Dendritic cell treated with granulocyte-macrophage colony-stimulating factor and Interleukin-4, amounts not matched to agents 40 ng/mL and 50 ng/mL, for 4 days (primary cell): ENCODE results near the gene CRHR1.
"Not testable (repeated sequence)": the region's sequence is repeated elsewhere in the genome, so short reads cannot be mapped to it uniquely, and the experiment has no call there.

ENCODE experiments used
- H3K27ac Mint-ChIP-seq: one replicate; pipeline ENCODE4 v1.8.0; 2022; ENCODE audit warnings: mild to moderate bottlenecking, mixed read lengths
- H3K27me3 Mint-ChIP-seq: one replicate; pipeline ENCODE4 v1.8.0; 2022; ENCODE audit warnings: mild to moderate bottlenecking, mixed read lengths
- H3K36me3 Mint-ChIP-seq: one replicate; pipeline ENCODE4 v1.8.0; 2022; ENCODE audit warnings: low read depth, mixed read lengths
- H3K4me1 Mint-ChIP-seq: one replicate; pipeline ENCODE4 v1.8.0; 2022; ENCODE audit warnings: low read depth, mixed read lengths
- H3K4me3 Mint-ChIP-seq: one replicate; pipeline ENCODE4 v1.8.0; 2022; ENCODE audit warnings: mild to moderate bottlenecking, moderate library complexity, mixed read lengths
- H3K9me3 Mint-ChIP-seq: one replicate; pipeline ENCODE4 v1.8.0; 2022; ENCODE audit warnings: mixed read lengths
- intact Hi-C: fragments of 100-400 bp; cut with micrococcal nuclease; formaldehyde crosslinking; loops from one replicate; pipeline ENCODE4 v1.15.0; 2022

CRHR1 gene

DNA sequence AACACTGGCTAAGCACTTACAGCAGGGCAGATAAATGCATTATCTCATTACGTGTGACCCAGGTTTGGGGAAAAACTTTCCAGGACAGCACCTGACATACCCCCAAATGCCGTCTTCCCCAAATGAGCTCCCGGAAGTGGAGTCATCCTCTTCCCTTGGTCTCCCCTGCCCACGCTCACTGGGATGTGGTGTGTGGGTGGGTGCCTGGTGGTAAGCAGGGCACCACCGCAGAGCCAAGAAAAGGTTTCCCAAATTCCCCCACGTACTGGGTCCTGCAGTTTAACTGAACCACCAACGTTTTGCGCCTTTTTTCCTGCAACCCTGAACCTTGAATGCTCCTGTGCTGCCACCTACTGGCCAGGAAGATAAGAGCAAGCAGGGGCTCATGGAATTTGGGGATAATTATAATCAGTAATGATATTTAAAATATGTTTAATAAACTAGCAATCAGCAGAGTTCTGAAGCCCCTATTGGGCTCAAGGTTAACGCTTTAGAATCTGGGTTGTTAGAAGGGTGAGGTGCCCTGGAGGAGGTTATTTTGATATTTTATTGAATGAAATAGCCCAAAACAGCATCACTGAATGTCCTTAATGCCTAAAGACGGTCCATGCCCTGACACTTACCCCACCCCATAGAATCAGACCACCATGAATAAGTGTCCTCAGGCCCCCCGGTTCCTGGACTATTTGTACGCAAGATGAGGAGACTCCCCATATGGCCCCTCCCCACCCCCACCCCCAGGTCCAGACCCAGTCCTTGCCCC is 68.6 kb downstream of the CRHR1 start:
- Mint-ChIP-seq H3K4me3 (no peak overlapping the region), H3K36me3 (no peaks in the 10 kb centered on the region), H3K27ac (no peak overlapping the region), H3K4me1 (no peaks in the 10 kb centered on the region), H3K9me3 (no peaks in the 10 kb centered on the region), H3K27me3 (peaks cover 26% of the 10 kb centered on the region)
- intact Hi-C loops = loop anchor here (5.0 kb wide), 1 partner anchor 210 kb away; no protein-coding TSS in a partner anchor

GRCh38 chr17:45854209-45854608 is 70.1 kb downstream of the CRHR1 start:
- Mint-ChIP-seq H3K9me3 (no peaks in the 10 kb centered on the region), H3K4me3 (no peak overlapping the region), H3K27ac (no peak overlapping the region), H3K27me3 (peaks cover 29% of the 10 kb centered on the region), H3K36me3 (no peaks in the 10 kb centered on the region), H3K4me1 (no peaks in the 10 kb centered on the region)
- intact Hi-C loops = loop anchor here (5.0 kb wide), 1 partner anchor 212 kb away; no protein-coding TSS in a partner anchor

- Mint-ChIP-seq H3K4me1 (no peaks in the 10 kb centered on the region), H3K36me3 (no peaks in the 10 kb centered on the region), H3K4me3 (no peak overlapping the region), H3K27me3 (peaks cover 28% of the 10 kb centered on the region), H3K9me3 (no peaks in the 10 kb centered on the region), H3K27ac (no peak overlapping the region)
- intact Hi-C loops = no loop called here
These were observed 71.7 kb downstream of the CRHR1 start for GRCh38 chr17:45855691-45856336.

- H3K27me3 Mint-ChIP-seq = peaks cover 16% of the 10 kb centered on the region
- H3K4me1 Mint-ChIP-seq = no peaks in the 10 kb centered on the region
- no peaks in the 10 kb centered on the region for H3K36me3 Mint-ChIP-seq
- intact Hi-C loops = no loop called here
- no peak overlapping the region for H3K4me3 Mint-ChIP-seq
- no peak overlapping the region for H3K27ac Mint-ChIP-seq
- H3K9me3 Mint-ChIP-seq = no peaks in the 10 kb centered on the region
These were observed 74.0 kb downstream of the CRHR1 start for GRCh38 chr17:45857977-45858708.

DNA sequence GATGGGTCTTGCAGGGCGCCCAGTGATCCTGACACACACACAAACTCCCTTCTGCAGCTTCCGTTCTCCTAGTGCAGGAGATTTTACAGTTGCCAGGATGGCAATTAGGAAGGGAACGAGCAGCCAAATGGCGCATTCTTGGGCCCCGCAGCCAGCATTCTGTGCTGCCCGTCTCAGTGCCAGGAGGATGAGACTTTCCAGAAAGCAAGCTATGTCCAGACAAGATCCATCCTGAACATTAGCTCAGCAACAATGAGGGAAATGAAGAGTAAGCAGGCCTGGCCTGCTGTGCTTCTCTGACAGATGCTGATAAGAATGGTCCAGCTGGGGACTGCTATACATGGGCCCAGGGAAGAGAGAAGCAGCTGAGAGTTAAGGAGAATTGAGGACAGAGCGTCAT is 77.0 kb downstream of the CRHR1 start:
- Mint-ChIP-seq H3K4me3 (no peak overlapping the region), H3K27me3 (peaks cover 22% of the 10 kb centered on the region), H3K27ac (no peak overlapping the region), H3K9me3 (no peaks in the 10 kb centered on the region), H3K36me3 (no peaks in the 10 kb centered on the region), H3K4me1 (no peaks in the 10 kb centered on the region)
- intact Hi-C loops = no loop called here

DNA sequence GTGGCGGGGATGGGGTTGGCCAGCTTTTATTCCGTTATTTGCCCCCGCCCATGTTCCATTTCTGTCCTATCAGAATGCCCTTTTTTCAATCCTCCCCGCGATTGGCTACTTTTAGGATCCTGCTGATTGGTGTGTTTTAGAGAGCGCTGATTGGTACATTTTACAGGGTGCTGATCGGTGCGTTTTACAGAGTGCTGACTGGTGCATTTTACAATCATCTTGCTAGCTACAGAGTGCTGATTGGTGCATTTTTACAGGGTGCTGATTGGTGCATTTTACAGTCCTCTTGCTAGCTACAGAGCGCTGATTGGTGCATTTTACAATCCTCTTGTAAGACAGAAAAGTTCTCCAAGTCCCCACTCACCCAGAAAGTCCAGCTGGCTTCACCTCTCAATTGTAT is 78.0 kb downstream of the CRHR1 start:
- H3K27me3 Mint-ChIP-seq = peaks cover 22% of the 10 kb centered on the region
- H3K4me3 Mint-ChIP-seq, H3K9me3 Mint-ChIP-seq, intact Hi-C loops, H3K4me1 Mint-ChIP-seq, H3K36me3 Mint-ChIP-seq, H3K27ac Mint-ChIP-seq: not testable (repeated sequence)

DNA sequence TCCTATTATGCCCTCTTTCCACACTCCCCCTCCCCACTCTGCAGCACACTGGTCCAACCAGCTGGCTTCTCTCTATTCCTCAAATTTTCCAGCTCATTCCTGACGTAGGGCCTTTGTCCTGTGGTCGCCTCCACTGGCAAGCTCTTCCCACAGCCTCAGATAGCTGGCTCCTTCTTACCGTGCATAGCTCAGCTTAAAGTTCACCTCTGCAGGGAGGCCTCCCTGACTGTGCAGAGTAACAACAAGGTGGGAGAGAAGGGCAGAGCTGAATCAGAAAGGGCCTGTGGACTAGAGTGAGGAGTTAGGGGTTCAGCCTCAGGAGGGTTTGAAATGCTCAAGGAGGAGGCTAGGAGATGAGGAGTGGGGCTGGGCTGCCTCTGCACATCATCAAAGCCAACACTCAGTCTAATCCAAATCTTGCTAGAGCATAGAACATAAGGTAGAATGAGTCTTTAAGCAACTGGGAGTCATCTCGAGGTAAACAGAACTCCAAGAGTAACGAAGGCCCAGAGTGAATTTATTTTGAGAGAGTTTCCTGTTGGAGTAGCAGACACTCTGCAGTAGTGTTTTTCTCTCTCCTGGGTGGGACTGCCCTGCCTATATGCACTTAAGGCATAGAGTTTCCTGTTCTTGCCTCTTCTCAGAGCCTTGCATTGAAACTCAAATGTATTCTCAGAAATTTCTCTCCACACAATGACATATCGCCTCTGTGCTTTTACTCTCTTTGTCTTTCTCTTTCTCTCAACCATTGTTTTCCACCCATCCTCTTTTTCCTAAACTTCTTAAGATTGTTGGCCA is 79.9 kb downstream of the CRHR1 start:
- Mint-ChIP-seq H3K4me1 (peaks cover 6% of the 10 kb centered on the region), H3K27ac (no peak overlapping the region), H3K4me3 (no peak overlapping the region), H3K27me3 (peaks cover 19% of the 10 kb centered on the region), H3K9me3 (no peaks in the 10 kb centered on the region), H3K36me3 (no peaks in the 10 kb centered on the region)
- intact Hi-C loops = no loop called here

- Mint-ChIP-seq H3K36me3 (no peaks in the 10 kb centered on the region), H3K4me1 (peaks cover 6% of the 10 kb centered on the region), H3K4me3 (no peak overlapping the region), H3K27me3 (peaks cover 21% of the 10 kb centered on the region), H3K9me3 (no peaks in the 10 kb centered on the region), H3K27ac (no peak overlapping the region)
- intact Hi-C loops = no loop called here
These were observed 83.1 kb downstream of the CRHR1 start for GRCh38 chr17:45867171-45867570.

DNA sequence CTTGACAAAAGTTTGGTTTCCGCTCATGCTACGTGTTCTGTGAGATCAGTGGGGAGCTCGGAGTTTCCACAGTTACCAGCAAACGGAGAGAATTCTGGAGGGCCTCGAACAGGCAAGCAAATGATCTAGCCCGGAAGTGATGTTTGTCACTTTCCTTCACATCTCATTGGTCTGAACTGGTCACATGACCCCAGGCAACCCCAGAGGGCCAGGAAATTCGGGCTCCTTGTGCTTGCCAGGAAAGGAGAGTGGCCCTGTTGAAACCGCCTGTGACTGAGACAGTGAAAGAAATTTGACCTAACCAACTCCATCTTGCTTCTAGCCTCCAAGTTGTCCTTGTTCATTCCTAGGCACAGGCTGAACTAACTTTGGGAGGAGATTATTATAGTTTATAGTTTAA is 83.6 kb downstream of the CRHR1 start:
- intact Hi-C loops = no loop called here
- H3K9me3 Mint-ChIP-seq = no peaks in the 10 kb centered on the region
- no peaks in the 10 kb centered on the region for H3K36me3 Mint-ChIP-seq
- H3K4me1 Mint-ChIP-seq = peaks cover 6% of the 10 kb centered on the region
- H3K27ac Mint-ChIP-seq = no peak overlapping the region
- H3K27me3 Mint-ChIP-seq = peaks cover 22% of the 10 kb centered on the region
- H3K4me3 Mint-ChIP-seq = no peak overlapping the region

DNA sequence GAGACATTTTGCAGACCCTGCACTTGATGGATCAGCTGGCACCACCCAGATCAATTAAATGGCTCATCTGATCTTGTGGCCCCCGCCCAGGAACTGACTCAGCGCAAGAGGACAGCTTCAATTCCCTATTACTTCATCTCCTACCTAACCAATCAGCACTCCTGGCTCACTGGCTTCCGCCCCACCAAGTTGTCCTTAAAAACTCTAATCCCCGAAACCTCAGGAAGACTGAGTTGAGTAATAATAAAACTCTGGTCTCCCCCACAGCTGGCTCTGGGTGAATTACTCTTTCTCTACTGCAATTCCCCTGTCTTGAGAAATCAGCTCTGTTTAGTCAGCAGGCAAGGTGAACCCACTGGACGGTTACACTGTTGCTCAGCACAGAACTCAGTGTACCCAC is 84.2 kb downstream of the CRHR1 start:
- Mint-ChIP-seq H3K9me3 (no peaks in the 10 kb centered on the region), H3K4me1 (peaks cover 6% of the 10 kb centered on the region), H3K27ac (no peak overlapping the region), H3K36me3 (no peaks in the 10 kb centered on the region), H3K4me3 (no peak overlapping the region), H3K27me3 (peaks cover 27% of the 10 kb centered on the region)
- intact Hi-C loops = no loop called here

DNA sequence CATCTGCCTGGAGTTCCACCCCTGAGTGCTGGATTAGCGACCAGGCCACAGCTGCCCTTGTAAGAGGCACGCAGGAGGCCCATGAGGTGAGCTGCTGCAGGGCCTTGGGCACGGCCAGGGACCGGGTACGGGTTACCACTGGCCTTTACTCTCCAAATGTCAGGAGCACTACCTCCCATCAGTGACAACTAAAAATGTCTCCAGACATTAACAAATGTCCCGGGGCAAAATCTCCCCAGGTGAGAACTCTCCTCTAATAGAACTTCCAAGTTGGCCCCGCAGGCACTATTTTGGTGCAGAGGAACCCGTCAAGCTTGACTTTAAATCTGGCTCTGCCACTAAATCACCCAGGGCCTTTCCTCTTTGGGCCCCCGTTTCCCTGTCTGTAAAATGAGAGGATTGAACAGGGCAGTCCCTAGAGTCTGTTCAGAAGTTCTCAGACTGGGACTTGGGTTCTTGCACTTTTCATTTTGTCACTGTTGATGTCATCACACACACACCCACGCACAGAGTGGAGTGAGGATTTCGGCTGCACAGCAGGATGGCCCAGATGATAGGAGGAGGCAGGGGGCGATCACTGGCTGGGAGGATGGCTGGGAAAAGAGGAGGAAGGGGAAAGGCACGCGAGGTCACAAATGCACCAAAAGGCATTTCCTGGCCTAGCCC is 85.7 kb downstream of the CRHR1 start:
- Mint-ChIP-seq H3K27me3 (peaks cover 22% of the 10 kb centered on the region), H3K4me1 (peaks cover 6% of the 10 kb centered on the region), H3K36me3 (no peaks in the 10 kb centered on the region), H3K4me3 (no peak overlapping the region), H3K27ac (no peak overlapping the region), H3K9me3 (no peaks in the 10 kb centered on the region)
- intact Hi-C loops = no loop called here

- Mint-ChIP-seq H3K9me3 (no peaks in the 10 kb centered on the region), H3K27ac (no peak overlapping the region), H3K4me1 (peaks cover 6% of the 10 kb centered on the region), H3K4me3 (no peak overlapping the region), H3K36me3 (no peaks in the 10 kb centered on the region), H3K27me3 (peaks cover 18% of the 10 kb centered on the region)
- intact Hi-C loops = no loop called here
These were observed 86.3 kb downstream of the CRHR1 start for GRCh38 chr17:45870342-45870974.

GRCh38 chr17:45871718-45872117 is 87.6 kb downstream of the CRHR1 start:
- H3K4me1 Mint-ChIP-seq = peaks cover 6% of the 10 kb centered on the region
- peaks cover 15% of the 10 kb centered on the region for H3K27me3 Mint-ChIP-seq
- intact Hi-C loops = no loop called here
- H3K4me3 Mint-ChIP-seq = no peak overlapping the region
- H3K9me3 Mint-ChIP-seq = no peaks in the 10 kb centered on the region
- no peaks in the 10 kb centered on the region for H3K36me3 Mint-ChIP-seq
- H3K27ac Mint-ChIP-seq = no peak overlapping the region
